Ovary (tissue), 9 donors: ENCODE results near the gene OXCT2. TPM values are rescaled to one million over a fixed set of nuclear protein-coding genes. Genes with fewer than 3 reads are reported as not detected.

Experiments
- DNase-seq, 5 donors: peaks; one replicate each; pipeline ENCODE4 v3.0.0-alpha.2; 2019 to 2020
- H3K27ac ChIP-seq, 2 donors: fragments of 200-600 bp; one replicate each; pipeline versions ENCODE4 v1.5.1 to v1.8.0; 2019 to 2022
- H3K27me3 ChIP-seq: fragments of 200-600 bp; one replicate; pipeline ENCODE4 v1.8.0; 2022
- H3K36me3 ChIP-seq: fragments of 200-600 bp; sonication (generic); one replicate; pipeline ENCODE4 v1.5.1; 2019
- H3K4me1 ChIP-seq: one replicate; pipeline ENCODE4 v1.8.1; 2013; ENCODE audit warnings: mild to moderate bottlenecking, moderate library complexity; ENCODE audit not compliant: insufficient read depth
- H3K4me3 ChIP-seq: fragments of 200-600 bp; sonication (generic); one replicate; pipeline ENCODE4 v1.5.1; 2017
- H3K9me3 ChIP-seq, 2 donors: fragments of 200-600 bp in 1 of 2; sonication (generic) in 1 of 2; one replicate each; pipeline versions ENCODE4 v1.5.1 to v1.8.1; 2013 to 2019; ENCODE audit warnings: mild to moderate bottlenecking in 1 of 2, moderate library complexity in 1 of 2
- CTCF ChIP-seq, 3 donors: fragments of 450-650 bp in 2 of 3; fragments of 200-600 bp in 1 of 3; IDR thresholded peaks; one replicate each; pipeline versions ENCODE4 v1.5.1 to v1.8.0; 2016 to 2022; ENCODE audit warnings: antibody characterized with exemption in 3 of 3, mild to moderate bottlenecking in 1 of 3
- EP300 ChIP-seq: sonication (generic); formaldehyde crosslinking; IDR thresholded peaks from one replicate; pipeline ENCODE4 v1.6.1; 2017; ENCODE audit warnings: antibody characterized with exemption
- POLR2A ChIP-seq: fragments of 450-650 bp; IDR thresholded peaks from one replicate; pipeline ENCODE4 v1.6.1; 2017; ENCODE audit warnings: antibody characterized with exemption, mild to moderate bottlenecking, moderate library complexity
- WGBS, 3 donors: extraction: QIAGEN DNeasy Blood & Tissue Kit in 1 of 3; methylation state at CpG; one replicate each; pipeline versions ENCODE4 v1.1.5 to v1.1.7; 2013 to 2017; 5-methylcytosine and 5-hydroxymethylcytosine counted together
- intact Hi-C, 4 donors: fragments of 100-400 bp; cut with DNase I; formaldehyde crosslinking; loops; one replicate each; pipeline versions ENCODE4 v1.11.0 to v1.15.1; 2022 to 2023
- polyA plus RNA-seq, 2 donors: library from polyadenylated mRNA; stranded (reverse); fragments of 200-250 nt in 1 of 2; fragments of 350-450 nt in 1 of 2; fragmentation: Illumina TruSeq in 1 of 2; extraction: RNeasy Lipid Tissue Mini Kit (QIAGEN cat#74804) in 1 of 2; gene quantifications; one replicate each; pipeline ENCODE4 v1.2.3, GENCODE V29; 2013 to 2014
- total RNA-seq, 7 donors: library from RNA; depleted of rRNA in 2 of 7; stranded (reverse); fragments of >200 nt in 2 of 7; fragmentation: NEBNext Ultra II Directional in 3 of 7; extraction: Animal tissue kit (Norgen Biotek cat#: 25700) in 3 of 7; gene quantifications; one replicate each; pipeline versions ENCODE4 v1.1.0 to v1.2.4, GENCODE V29; 2016 to 2023
- donor health status: DM: no; HTN: no; CAD: no; lungs with moderate emphysema.
- donor health status: DM: no; HTN: no; CAD: no.
- donor health status: Bipolar disorder and iron deficiency.
- donor health status: DM: yes; HTN: yes; CAD: no.
- donor health status: DM: no; HTN: no; CAD: no.
- donor health status: DM: yes; HTN: yes; CAD: no.

The OXCT2 gene
- total and polyA plus RNA-seq, 9 donors: 0.20 to 7.2 (median 2.4) TPM

GRCh38 chr1:39753132-39754025, 17.8 kb downstream of the OXCT2 start:
- H3K36me3 ChIP-seq: no peaks in the 10 kb centered on the region
- DNase-seq: no peak
- H3K4me3 ChIP-seq: no peak overlapping the region
- no peaks in the 10 kb centered on the region for H3K27me3 ChIP-seq
- H3K4me1 ChIP-seq: no peaks in the 10 kb centered on the region
- WGBS, 3 donors: 87 to 90% (median 89%) methylated on average over 16 of the region's 16 CpGs
- TF ChIP-seq CTCF (IDR thresholded peaks at IDR 0.05): no peak
- TF ChIP-seq EP300: no peak
- no peak for TF ChIP-seq POLR2A
- intact Hi-C loops: no loop called here
- H3K27ac ChIP-seq: no peak overlapping the region
- no peaks in the 10 kb centered on the region for H3K9me3 ChIP-seq

DNA sequence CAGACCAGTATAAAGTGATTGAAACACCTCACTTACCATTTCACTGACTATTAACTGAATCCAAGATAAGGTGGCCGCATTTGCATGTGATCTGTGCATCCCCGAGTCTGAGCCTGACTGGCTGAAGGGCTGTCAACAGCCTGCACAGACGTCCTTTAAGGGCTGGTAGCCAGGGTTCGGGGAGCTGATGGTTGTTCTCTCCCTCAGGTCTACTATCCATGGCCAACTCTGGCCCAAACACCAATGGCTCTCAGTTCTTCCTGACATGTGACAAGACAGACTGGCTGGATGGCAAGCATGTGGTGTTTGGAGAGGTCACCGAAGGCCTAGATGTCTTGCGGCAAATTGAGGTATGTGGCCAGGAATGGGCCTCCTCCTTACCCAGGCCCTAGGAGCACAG, 18.4 kb downstream of the OXCT2 start:
- H3K27ac ChIP-seq: no peak overlapping the region
- no peak for DNase-seq
- no peaks in the 10 kb centered on the region for H3K4me1 ChIP-seq
- no peak for TF ChIP-seq CTCF (IDR thresholded peaks at IDR 0.05)
- no peaks in the 10 kb centered on the region for H3K9me3 ChIP-seq
- intact Hi-C loops: no loop called here
- H3K4me3 ChIP-seq: no peak overlapping the region
- no peaks in the 10 kb centered on the region for H3K27me3 ChIP-seq
- no peaks in the 10 kb centered on the region for H3K36me3 ChIP-seq
- WGBS, 3 donors: 88 to 96% (median 91%) methylated on average over 6 of the region's 6 CpGs

DNA sequence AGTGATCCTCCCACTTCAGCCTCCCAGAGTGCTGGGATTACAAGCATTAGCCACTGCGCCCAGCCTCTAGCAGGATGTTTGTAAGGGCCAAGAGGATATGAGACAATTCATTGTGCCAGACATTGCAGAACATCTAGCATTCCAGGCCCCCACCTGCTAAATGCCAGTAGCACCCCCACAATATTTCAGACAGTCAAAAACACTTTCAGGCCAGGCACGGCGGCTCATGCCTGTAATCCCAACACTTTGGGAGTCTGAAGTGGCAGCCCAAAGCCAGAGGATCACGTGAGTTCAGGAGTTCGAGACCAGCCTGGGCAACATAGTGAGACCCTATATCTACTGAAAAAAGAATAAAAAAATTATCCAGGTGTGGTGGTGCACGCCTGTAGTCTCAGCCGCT, 19.6 kb downstream of the OXCT2 start:
- no peak overlapping the region for H3K27ac ChIP-seq
- H3K36me3 ChIP-seq: no peaks in the 10 kb centered on the region
- H3K27me3 ChIP-seq: no peaks in the 10 kb centered on the region
- no peaks in the 10 kb centered on the region for H3K4me1 ChIP-seq
- intact Hi-C loops: no loop called here
- H3K4me3 ChIP-seq: no peak overlapping the region
- no peak for DNase-seq
- WGBS, 3 donors: 95 to 96% (median 96%) methylated on average over 7 of the region's 7 CpGs
- no peaks in the 10 kb centered on the region for H3K9me3 ChIP-seq
- TF ChIP-seq CTCF (IDR thresholded peaks at IDR 0.05): no peak
- TF ChIP-seq EP300: no peak

DNA sequence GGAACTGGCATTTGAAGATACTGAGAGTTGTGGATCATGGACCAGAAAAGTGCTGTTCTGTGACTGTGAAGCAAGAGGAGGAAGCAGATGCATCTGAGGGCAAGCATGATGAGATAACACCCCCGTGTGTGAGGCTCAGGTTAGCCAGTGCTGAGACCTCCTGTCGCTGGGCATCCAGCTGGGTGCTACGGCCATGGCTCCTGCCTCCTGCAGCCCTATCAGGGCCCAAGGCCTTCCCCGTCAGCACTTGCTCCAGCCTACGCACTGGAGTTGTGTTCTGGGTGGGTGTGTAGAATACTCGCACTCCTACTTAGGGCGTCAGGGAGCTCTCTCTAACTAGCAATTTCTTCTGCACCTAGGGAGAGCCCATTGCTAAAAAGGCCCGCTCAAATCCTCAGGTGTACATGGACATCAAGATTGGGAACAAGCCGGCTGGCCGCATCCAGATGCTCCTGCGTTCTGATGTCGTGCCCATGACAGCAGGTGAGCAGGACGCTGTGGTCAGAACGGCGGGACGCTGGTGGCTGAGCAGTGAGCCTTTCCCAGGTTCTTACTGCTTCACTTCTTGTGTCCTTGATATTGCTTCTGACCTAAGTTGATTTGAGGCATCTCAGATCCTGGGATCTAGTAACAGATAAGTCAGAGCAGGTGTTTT, 26.0 kb downstream of the OXCT2 start:
- H3K27ac ChIP-seq: no peak overlapping the region
- no peaks in the 10 kb centered on the region for H3K4me1 ChIP-seq
- intact Hi-C loops: no loop called here
- H3K36me3 ChIP-seq: no peaks in the 10 kb centered on the region
- WGBS, 3 donors: 86 to 93% (median 89%) methylated on average over 16 of the region's 16 CpGs
- no peaks in the 10 kb centered on the region for H3K9me3 ChIP-seq
- TF ChIP-seq CTCF (IDR thresholded peaks at IDR 0.05): no peak
- TF ChIP-seq POLR2A: no peak
- no peak for TF ChIP-seq EP300
- no peak for DNase-seq
- H3K27me3 ChIP-seq: no peaks in the 10 kb centered on the region
- H3K4me3 ChIP-seq: no peak overlapping the region
